Stimulated activated CD4-positive, alpha-beta T cell treated with anti-CD3 and anti-CD28 coated beads, TNF-alpha, amount 100 ng/mL, for 1 hour (primary cell): ENCODE measurements around the gene SPCS2.

Experiments used
- DNase-seq, 3 donors: peaks; one replicate each; pipeline ENCODE4 v3.0.0-alpha.2; 2020; ENCODE audit warnings: low read depth in 3 of 3, low spot score in 1 of 3

Gene SPCS2

DNA sequence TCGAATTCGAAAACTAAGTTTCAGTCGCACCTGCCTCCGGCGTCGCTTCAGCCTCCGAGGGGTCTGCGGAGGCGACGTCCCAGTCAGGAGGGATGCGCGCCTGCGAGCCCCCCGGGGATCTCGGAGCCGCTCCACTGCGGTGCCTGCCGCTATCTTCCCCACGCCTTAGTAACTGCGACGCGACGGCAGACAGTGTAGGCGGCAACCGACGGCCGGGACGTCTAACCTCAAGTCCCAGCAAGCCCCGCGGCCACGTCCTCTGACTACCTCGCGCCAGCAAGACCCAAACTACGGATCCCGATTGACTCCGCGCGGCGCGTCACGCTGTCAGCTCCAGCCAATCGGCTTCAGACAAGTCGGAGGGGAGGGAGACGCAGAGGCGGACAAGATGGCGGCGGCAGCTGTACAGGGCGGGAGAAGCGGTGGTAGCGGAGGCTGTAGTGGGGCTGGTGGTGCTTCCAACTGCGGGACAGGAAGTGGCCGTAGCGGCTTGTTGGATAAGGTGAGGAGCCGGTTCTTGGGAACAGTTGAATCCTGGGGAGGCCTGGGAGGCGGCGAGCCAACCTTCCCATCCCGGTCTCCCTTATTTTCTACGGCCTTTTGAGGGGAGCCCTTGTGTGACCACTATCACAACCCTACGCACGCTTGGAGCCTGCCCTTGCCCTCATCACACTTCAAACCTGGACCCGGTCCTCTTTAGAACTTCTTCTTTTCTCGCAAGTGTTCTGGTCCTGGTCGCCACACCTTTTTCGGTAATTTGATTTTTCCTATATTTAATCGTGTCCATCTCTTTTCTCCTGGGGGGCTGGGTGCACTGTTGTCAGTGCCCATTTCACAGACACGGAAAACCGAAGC, at the start of gene SPCS2, which contains the start of gene XRRA1:
Gene SPCS2 (plus strand): TSS at position 369 of the 855 bp plus-strand sequence. CDS start 20 bp downstream, at position 389.
Gene XRRA1 (minus strand): TSS at position 194 of the 855 bp plus-strand sequence. CDS start 8,213 bp downstream, outside the sequence.
- DNase-seq, result peak; percentile 90 to 94 (median 94)

DNA sequence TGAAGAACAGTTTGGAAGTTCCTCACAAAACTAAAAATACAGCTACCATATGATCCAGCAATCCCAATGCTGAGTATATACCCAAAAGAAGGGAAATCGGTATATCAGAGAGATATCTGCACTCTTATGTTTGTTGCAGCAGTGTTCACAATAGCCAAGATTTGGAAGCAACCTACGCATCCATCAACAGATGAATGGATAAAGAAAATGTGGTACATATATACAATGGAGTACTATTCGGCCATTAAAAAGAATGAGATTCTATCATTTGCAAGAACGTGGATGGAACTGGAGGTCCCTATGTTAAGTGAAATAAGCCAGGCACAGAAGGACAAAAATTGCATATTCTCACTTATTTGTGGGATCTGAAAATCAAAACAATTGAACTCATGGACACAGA, 46.7 kb upstream of the SPCS2 start:
- DNase-seq, result no peak

DNA sequence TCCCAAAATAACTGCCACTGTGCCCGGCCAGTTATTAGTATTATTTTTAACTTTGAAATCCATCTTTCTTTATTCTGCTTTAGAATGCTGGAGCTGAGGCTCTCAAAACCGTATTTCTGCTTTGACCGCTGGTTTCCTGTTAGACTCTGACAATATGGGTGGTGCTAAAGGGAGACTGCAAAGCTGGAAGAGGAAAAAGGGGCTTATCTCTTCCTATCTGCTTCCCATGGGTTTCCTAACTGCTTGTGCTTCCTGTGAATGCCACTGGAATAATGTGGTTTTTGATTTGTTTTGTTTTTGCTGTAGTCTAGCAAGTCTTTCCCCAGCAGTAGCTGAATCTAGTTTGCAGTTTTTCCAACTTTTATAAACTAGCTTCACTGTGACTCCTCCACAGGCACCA, 43.7 kb upstream of the SPCS2 start:
- no peak for DNase-seq

DNA sequence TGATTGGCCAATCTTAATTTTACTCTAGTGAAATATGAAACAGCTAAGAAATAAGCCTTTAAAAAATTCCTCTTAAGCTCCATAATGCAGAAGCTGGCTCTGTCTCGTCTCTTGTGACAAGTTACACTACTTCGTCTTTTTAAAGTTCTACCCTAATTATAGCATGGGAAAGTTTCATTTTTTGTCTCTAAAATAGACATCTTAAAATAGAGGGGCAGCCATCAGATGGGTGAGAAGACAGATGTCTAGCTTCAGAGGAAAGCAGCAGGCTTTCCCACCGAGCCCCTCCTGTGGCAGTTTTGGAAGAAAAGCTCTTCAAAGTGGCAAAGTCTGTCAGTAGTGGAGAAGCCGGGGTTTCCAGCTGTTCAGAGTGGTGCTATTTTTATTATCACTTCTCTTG, 39.7 kb upstream of the SPCS2 start:
- DNase-seq, result no peak

DNA sequence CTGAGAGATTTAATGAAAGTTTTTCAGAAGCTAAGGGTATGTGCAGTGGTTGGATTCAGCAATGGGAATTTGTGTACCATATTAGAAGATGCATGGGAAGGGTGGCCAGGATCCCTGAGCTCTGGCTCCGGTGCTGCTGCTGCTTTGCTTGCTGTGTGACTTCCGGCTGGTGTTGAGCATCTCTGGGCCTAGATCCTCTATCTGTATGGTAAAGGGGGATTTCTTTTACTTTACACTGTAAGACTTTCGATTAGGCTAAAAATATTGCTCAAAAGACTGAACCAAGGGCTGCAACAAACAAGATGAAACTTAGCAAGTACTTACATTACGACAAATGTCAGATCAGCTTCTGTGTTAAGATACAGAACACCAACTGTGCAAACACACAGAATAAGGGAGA, 39.3 kb upstream of the SPCS2 start:
- no peak for DNase-seq

DNA sequence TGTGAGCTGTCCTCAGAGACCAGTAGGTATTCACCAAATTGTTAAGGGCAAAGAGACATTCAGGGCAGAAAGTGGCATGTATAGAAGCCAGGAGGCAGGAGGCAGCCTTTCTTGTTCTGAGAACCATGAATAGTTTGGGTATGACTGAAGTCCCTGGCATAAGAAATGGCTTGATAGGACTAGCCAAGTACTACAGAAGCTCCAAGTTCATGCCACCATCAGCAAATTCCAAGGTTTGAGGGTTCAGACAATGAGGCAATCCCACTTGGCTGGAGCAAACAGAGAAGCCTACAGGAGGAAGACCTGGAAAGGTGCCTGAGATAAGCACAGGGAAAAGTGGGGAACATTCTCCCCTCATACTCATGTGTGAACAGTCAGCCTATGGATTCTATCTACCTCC, 25.9 kb upstream of the SPCS2 start:
- DNase-seq, result no peak

DNA sequence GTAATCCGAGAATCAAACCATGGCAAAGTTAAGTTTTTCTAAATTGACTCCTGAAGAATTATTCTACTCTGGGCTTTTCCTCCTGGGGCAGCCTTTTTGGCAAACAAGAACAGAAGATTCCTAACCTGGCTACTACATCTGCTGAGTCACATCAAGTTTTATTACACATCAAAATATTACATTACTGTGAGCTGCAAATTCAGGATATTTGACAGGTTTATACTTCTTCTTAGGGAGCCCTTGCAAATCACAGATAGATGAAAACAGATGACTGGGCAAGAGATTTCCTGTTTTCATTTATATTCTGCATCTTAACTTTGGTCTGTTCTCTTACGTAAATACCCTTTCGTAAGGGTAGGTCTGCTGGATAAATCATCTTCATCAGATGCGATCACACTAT, 23.8 kb upstream of the SPCS2 start:
- no peak for DNase-seq

DNA sequence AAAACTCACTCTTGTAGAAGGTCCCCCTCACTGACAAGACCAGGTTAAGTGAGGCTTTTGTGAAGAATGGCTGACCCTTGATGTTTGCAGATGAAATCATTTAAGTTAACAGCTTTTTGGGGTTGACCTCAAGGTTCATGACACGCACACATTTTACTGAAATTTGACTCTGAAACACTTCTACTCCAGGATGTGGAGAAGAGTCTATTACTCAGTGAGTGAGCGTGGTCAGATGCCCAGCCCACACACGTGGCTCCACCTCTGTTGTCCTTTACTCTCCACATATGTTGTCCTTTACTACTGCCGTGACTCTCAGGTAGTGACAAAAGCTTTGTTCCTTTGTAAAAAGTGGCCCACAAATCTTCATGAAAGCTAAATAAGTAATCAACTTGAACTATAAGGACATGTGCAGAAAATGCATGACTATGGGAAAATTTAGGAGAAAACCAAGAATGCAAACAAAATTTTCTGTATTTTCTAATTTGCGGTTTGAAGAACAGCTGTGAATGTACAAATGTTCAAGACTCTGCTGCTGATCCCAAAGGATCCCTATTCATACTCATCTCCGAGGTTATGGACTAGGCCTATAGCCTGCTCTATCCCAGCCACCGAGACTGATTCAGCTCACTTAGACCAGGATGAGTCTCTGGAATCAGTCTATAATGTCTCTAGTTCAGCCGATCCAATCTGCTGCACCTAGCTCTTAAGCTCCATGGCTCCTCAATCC, 22.6 kb upstream of the SPCS2 start:
- no peak for DNase-seq

DNA sequence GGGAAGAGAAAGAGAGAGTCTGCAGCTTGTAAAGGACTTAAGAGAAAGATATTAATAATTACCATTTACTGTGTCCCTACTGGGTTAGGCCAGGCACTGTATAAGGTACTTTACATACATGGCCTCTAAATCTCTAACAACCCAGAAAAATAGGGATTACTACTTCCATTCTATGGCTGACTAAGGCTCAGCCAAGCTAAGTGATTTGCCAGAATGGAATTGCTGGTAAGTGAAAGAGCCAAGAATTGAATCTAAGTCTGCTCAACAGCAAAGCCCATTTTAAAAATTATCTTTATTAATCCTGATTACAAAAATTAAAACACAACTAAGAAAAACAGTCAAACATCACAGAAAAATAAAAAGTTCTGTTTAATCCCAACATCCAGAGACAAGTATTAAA, 21.6 kb upstream of the SPCS2 start:
- no peak for DNase-seq

DNA sequence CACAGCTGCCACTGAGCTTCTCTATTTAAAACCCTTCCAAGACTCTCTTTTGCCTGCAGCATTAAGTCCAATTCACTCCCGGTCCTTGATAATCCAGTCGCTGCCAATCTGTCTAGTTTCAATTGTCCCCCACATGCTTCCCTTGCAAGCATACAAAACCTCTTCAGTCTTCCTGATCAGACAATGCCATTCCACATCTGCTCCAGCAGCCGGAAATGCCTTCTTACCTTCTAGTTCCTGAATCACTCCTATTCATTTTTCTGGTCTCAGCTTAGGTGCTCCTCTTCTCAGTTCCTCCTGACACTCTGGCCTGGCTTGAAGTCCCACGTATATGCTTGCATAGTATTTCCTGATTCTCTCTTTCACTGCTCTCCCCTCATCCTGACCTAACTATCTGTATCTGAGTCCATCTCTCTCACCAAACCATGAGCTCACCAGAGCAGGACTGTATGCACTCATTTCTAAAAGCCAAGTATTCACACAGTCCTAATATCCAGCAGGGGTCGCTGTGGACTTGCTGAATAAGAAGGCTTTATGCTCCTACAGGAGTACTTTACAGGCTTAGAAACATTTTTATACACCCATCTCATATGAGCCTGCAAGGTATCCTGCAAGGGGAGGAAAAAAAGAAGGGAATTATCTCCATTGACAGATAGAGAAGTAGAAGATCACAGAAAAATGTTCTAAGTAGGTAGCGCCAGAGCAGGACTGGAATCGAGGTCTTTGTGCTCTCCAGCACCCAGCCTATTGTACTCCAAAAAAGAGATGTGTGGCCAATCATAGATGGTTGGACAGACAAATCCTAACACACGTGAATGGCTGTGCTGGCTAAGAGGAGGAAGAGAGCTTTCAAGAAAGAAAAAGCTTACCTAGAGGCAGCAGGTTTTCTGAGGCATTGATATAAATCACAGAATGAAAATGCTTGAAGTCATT, 19.4 kb upstream of the SPCS2 start:
- peak; percentile 7 to 32 (median 21) for DNase-seq

DNA sequence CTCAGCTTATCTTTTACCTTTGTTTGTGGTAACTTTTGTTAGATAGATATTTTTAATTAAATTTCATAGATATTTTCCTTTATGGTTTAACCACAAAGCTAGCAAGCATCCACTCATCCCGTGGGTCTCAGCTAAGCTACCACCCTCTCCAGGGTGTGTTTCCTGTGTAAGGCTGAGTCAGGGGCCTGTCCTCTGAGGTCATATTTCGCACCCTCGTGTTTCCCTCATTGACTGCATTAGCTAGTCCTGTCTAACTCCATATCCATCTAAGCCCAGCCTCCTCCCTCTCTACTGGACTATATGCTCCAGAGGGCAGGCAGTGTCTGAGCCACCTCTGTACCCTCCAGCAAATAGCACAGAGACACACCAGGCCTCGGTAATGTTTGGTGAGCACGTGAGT, 16.9 kb upstream of the SPCS2 start:
- no peak for DNase-seq

DNA sequence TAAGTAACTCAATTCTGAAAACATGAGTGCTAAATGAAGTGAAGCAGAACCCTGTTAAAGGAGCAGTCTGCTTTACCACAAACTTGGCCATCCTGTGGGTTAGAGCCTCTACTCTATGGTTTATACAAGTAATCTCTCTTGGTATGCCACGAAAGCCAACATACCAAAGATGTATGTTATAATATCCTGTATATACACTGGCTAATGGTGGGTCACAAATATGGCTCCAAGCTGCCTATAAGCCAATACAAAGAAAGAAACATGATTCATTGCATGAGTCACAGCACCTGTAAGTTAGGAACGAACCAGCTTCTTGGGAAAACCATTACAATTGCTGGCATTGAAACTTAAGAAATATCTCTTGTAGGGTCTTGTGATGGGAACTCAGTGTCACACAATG, 16.3 kb upstream of the SPCS2 start:
- no peak for DNase-seq

DNA sequence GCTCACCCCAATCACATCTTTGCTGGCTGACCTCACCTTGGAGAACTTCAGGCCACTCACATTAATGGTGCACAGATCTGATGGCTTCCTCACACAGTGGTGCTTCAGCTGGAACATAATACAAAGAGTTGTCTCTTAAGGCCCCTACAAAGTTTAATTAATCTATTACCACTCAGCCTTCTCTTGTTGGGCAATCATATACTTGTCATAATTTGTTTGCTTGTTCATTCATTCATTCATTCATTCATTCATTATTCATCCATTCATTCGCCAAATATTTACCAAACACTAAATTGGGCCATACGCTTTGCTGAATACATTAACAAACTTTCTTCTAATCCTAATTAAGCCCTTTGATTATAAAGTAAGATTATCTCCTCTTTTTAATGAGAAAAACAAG, 15.3 kb upstream of the SPCS2 start:
- DNase-seq, result no peak

DNA sequence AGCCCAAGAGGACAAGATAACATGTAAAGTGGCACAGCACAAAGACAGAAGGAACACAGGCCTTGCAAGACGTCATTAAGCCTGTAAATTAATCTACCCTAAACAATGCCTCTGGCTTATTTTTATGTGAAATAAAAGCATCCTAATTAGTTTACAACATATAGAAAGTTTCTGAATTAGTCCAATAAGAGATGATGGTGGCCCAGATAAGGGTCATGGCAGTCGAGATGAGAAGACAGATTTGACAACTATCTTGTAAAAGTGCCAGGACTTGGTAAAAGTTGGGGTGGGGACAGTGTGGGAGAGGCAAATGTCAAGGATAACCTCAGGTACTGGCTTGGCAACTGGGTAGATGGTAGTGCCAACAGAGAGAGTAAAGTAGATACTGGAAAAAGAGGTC, 13.8 kb upstream of the SPCS2 start:
- DNase-seq, result no peak

DNA sequence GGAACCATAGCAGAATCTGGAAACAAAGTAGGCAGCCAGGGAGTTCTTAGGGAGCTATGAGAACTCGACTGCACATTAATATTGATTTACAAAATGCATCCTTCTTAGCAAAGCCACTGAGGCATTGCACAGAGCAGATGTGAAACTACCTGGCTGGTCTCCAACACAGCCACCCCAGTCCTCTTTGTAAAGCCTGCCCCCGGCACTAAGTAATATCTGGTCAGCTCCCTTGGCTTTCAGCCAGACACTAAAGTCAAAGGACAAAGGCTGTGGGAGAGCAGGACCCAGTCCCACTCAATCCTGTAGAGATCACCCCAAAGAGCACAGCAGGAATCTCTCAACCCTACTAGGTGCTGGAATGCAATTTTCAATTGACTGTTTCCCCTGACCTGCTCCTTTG, 13.0 kb upstream of the SPCS2 start:
- no peak for DNase-seq

DNA sequence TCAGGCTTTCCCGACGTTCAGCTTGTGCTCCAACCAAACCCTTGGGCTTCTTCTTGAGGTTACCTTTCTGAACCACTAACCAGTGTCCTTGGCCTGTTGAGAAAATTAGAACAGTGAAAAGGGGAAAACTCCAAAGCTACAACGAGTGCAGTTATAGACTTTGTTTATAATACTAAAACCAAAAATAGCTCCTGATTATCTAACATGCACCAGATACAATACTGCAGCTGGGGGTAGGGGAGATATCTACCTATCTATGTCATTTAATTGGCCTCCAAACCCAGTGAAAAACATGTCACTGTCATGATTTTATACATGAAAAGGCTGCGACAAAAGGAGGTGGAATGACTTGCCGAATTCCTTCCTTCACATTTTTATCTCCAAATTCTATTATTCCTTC, 12.1 kb upstream of the SPCS2 start:
- no peak for DNase-seq

DNA sequence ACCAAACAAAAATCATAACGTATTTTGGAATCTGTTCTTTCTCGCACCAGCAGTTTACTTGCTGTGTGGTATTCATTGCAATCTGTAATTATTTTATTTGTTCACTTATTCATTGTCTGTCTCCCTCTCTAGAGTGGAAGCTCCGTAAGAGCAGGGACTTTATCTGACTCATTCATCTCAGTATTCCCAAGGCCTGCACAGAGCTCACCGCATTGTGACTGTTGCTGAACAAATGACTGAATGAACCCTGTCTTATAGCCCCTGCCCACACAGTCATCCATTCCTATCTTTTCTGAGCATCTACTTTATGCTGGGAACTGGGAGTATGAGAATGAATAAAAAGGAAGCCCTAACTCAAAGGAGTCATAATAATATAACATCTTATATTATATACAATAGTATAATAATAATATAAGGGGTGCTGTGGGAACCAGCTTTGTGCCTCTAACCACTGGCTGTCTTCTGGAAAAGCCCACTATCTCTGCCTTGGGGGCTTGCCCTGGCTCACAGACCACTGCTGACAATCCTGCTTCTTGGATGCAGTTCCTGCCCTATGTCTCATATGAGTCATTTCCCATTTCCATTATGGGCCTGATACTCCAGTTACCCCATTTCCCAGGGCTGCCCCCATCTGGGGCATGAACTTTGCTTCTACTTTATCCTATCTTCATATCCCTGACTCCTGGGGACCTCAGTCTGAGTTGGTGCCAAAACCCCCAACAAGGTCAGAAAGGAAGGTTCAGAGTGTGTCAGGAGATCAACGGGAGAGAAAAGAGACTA, 11.2 kb upstream of the SPCS2 start:
- DNase-seq, result no peak

DNA sequence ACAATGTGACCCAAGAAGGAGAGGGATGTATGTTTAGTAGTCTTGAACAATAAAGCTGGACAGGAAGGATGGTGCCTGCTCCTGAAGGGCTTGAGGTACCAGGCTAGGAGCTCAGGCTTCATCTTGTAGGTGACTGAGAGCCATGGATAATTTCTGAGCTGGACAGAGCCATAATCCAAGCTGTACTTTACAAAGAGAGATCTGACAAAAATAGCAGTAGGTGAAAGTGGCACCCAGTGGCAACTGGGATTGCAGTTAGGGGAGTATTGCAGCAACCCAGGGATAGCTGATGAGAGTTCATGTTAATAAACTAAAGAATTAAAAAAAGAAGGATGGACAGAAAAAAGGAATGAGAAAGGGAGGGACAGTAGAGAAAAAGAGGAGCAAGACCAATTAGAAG, 7.6 kb upstream of the SPCS2 start:
- no peak for DNase-seq

DNA sequence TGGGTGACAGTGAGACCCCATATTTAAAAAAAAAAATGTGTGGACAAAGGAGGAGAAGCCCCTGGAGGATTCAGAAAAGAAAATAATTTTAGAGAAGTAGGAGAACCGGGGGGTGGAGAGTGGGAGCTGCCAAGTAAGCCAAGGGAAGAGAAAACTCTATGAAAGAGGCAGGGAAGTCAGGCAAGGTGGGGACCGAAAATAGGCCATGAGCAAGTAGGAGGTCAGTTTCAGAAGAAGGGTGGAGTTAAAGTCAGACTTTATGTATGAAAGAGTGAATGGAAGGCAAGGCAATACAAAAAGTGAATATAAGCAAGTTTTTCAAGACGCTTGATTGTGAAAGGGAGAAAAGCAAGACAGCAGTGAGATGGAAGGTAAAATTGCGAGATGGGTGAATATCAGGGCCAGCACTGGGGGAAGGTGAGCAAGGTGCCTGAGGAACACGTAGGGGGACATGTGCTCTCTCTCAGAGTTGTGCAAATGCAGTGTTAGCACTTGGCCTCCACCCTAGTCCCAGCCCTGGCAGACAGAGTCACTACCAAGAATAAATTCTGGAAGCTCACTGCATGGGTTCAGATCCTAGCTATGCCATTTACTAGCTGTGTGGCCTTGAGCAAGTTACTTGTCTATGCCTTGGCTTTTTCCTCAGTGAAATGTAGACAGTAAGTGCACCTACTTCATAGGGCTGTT, 6.8 kb upstream of the SPCS2 start:
- no peak for DNase-seq

DNA sequence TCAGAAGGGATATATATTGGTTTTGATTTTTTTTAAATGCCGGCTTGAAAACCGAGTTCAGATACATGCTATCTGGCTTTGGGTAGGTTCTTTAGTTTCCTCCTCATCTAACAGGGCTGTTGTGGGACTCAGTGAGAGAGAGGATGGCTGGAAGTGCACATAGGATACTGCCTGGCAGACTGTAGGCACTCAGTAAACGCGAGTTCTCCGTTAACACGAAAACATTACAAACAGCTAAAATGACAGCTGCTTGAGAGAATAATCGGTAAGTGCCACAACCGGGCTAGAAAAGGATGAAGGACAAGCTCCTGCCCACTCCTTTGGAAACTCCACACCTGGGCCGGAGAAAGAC, 544 bp upstream of the SPCS2 start:
- DNase-seq, result no peak
